CD4-positive, alpha-beta T cell treated with Interleukin-17A for 1 hour (primary cell): ENCODE results near the gene POLD1.

Source experiments
- DNase-seq: peaks from one replicate; pipeline ENCODE4 v3.0.0-alpha.2; 2020

The POLD1 gene

GRCh38 chr19:50447053-50447452, 62.9 kb downstream of the POLD1 start:
- DNase-seq: no peak

GRCh38 chr19:50447750-50448149, 63.6 kb downstream of the POLD1 start:
- no peak for DNase-seq

GRCh38 chr19:50449236-50449899, 65.2 kb downstream of the POLD1 start:
- no peak for DNase-seq

DNA sequence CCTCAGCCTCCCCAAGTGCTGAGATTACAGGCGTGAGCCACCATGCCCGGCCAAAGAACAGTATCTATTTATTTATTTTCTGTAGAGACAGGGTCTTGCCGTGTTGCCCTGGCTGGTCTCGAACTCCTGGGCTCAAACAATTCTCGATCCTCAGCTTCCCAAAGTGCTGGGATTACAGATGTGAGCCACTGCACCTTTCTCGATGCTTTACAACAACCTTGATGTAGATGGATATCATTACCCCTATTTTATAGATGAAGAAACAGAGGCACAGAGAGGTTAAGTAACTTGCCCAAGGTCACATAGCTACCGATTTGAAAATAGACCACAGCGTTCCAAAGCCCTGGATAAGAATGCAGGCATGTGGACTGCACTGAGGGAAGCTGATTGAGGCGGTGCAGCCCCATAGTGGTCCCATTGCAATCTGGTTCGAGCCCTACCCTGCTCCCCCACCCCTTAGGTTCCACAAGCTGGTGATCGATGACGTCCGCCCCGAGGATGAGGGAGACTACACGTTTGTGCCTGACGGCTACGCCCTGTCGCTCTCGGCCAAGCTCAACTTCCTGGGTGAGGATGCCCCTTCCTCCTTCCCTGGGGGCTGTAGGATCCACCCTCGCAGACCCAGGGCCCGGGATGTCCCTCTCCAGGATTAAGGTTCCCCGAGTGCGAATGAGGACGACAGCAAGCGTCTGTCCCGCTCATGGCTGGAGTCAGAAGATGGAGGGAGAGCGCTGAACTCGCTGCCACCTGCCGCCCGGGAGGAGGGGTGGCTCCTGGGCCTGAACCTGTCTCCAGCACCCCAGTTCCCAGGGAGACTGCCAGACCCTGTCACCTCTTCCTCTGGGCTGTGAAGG, 66.4 kb downstream of the POLD1 start:
- DNase-seq: no peak

GRCh38 chr19:50451223-50451534, 67.0 kb downstream of the POLD1 start:
- no peak for DNase-seq

DNA sequence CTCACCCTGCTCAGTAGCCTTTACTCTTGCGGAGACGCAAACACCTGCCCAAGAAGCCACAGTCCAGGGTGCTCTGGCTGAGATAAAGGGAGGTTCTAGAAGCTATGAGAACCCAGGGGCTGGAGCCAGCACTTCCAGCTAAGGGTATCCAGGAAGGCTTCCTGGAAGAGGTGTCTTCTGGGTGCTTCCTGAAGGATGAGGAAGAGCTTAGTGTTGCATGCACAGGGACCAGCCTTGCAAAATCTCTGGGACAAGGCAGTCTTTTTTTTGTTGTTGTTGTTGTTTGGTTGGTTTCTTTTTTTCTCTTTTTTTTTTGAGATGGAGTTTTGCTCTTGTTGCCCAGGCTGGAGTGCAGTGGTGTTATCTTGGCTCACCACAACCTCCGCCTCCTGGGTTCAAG, 69.1 kb downstream of the POLD1 start:
- no peak for DNase-seq

DNA sequence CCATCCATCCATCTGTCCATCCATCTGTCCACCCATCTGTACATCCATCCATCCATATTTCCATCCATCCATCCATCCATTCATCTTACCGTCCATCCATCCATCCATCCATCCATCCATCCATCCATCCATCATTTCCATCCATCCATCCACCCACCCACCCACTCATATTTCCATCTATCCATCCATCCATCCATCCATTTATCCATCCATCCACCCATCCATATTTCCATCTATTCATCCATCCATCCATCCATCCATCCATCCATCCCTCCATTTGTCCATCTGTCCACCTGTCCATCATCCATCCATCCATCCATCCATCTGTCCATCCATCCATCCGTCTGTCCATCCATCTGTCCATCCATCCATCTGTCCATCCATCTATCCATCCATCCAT, 71.8 kb downstream of the POLD1 start:
- no peak for DNase-seq

DNA sequence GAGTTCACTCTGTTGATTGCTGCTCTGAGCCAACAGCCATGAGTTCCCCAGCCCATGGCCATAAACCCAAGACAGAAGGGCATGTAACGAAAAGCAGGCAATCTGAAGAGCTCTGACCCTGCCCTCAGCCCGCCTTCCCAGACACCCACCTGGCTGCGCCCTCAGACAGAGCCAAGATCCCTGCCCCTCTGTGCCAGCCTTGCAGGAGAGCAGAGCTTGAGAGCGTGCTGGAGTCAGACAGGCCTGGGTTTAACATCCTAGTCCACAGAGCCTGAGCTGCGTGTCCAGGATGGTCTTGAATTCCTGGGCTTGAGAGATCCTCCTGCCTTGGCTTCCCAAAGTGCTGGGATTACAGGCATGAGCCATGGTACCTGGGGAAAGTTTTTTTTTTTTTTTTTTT, 73.2 kb downstream of the POLD1 start:
- no peak for DNase-seq

GRCh38 chr19:50458396-50459066, 74.4 kb downstream of the POLD1 start:
- DNase-seq: no peak

- no peak for DNase-seq
Measured at GRCh38 chr19:50459067-50459456, 74.9 kb downstream of the POLD1 start.

- no peak for DNase-seq
Measured at GRCh38 chr19:50459638-50460037, 75.5 kb downstream of the POLD1 start.

DNA sequence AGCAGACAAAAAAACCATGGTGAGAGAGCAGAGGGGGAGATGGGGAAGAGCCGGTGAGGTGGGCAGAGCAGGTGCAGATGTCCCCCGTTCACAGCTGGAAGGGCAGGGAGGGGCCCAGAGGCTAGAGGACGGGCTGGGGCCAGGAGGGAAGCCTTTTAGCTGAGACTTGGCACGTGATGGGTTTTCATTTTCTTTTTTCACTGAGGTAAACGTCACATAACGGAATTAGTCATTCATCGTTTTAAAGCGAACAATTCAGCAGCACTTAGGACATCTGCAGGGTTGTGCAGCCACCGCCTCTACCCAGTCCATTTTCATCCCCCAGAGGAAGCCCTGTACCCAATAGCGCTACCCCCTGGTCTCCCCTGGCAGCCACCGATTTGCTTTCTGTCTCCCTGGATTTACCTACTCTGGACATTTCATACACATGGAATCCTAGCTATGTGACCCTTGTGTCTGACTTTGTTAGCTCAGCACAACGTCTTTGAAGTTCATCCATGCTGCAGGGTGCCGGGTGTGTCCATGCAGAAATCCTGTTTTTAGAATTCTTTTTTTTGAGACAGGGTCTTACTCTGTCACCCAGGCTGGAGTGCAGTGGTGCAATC, 76.1 kb downstream of the POLD1 start:
- no peak for DNase-seq

- DNase-seq: peak; percentile 77
Measured at GRCh38 chr19:50461066-50461875, 77.1 kb downstream of the POLD1 start.

GRCh38 chr19:50462970-50463369, 78.8 kb downstream of the POLD1 start:
- DNase-seq: no peak

- no peak for DNase-seq
Measured at GRCh38 chr19:50464348-50464747, 80.2 kb downstream of the POLD1 start.

DNA sequence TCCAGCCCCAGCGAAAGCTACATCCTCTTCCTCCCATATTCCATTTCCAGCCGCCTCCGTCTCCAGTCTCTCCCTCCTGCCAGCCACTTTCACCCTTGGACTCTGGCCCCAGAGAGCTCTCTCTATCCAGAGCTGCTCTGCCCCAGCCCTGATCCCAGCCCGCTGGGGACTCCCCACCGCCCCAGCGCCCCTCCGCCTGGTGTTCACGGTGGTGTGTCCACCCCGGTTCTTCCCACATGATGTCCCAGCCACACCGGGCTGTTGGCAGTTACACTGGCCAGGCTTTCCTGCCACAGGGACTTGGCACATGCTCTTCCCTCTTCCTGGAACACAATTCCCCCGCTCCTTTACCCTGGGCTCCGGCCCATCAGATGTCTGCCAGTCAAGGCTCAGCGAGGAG, 80.9 kb downstream of the POLD1 start:
- DNase-seq: no peak

DNA sequence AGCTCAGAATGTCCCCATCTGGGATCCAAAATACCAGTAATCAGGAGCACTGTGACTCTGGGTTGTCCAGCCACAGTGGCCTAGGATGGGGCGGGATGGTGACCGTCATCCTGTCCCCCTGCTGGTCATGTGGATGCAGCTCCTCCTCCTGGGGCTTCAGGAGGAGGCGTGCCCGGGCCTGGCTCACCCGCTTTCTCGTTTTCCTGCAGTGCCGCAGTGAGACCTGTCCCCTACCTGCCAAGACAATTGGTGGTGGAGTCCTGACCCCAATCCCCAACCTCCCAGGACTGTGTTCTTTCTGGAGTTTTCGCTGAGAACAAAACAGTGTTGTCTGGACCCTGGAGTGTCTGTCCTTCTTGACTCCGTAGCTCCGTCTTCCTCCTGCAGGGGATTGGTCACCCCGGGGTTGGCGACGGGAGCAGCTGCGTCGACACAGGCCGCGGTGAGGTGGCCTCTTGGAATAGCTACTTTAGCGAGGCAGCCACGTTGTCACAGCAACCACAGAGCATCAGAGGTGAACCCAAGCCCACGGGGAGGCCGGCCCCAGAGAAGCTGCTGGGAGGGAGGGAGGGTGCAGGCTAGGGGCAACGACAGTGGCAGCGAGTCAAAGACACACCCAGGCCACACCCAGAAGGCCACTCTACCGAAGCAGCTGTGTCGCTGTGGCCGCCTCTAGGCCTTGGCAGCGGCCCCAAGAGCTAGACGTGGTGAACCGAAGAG, 82.0 kb downstream of the POLD1 start:
- no peak for DNase-seq

- no peak for DNase-seq
Measured at GRCh38 chr19:50466706-50467039, 82.5 kb downstream of the POLD1 start.

DNA sequence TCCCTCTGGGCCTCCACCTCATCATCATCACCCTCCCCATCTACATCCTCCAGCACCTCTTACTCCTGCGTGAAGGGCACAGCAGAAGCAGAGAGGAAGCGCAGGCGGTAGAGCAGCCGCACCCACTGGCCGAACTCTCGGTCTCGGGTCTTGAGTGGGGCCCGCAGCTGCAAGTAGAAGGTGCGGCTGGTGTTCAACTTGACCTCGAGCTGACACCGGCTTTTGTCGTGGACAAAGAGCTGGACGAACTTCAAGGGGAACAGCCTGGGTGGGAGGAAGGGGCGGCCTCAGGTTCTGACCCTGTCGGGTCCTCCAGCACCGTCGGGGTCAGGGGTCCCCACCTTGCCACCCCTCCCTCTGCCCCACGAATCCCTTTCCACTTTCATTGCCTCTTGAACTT, 83.4 kb downstream of the POLD1 start:
- no peak for DNase-seq
